Ramos (cell line): ENCODE results near the gene REELD1.

Source experiments
- in situ Hi-C: fragments of 300-500 bp; cut with MboI; formaldehyde crosslinking; loops from one replicate; pipeline ENCODE4 v1.14.3; 2022; ENCODE audit warnings: low sequenced_read_pairs; ENCODE audit not compliant: unreplicated experiment

Gene REELD1

DNA sequence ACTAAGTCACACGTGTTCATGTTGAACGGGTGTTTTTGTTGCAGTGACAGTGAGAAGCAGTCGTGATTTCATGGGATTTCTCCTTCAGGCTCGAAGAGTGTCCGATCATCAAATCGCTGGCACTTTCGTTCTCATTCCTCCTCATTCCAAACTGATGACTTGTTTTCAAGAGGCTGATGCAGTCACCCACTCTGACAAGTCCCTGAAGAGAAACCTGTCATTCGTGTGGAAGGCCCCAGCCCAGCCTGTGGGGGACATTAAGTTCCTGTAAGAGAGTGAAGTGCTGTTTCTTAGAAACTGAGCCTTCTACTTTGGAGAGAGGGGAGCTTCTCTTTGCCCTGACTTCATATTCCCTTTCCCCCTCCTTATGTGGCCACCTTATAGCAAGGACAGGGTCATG is 8.0 kb downstream of the REELD1 start:
- in situ Hi-C loops: no loop called here

DNA sequence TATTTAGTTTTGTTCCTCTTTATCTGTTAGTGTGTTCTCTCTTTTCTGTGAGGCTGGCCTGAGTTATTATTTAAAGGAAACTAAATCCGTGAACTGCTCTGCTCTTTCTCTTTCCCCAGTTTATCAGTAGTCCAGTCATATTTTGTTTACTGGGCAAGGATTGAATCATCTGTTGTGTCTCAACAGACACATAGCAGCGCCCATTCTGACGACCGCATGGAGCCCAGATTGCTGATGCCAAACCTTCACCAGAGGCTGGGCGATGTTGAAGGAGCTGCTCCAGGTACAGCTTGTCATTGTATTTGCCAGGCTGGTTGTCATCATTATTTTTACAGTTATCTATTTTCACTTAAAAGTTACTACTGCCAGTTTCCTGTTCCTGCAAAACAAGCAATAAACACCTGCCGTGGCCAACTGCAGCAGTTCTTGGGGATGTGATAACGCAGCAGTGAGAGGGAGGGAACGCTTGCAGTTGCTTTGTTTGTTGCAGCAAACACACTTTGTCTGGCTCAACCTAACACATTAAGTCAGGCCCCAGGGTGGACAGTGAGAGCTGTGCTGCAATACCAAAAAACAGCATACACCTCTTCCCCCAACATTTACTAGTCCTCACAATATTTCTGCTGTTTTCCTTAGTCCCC is 10.1 kb downstream of the REELD1 start:
- in situ Hi-C loops: no loop called here

DNA sequence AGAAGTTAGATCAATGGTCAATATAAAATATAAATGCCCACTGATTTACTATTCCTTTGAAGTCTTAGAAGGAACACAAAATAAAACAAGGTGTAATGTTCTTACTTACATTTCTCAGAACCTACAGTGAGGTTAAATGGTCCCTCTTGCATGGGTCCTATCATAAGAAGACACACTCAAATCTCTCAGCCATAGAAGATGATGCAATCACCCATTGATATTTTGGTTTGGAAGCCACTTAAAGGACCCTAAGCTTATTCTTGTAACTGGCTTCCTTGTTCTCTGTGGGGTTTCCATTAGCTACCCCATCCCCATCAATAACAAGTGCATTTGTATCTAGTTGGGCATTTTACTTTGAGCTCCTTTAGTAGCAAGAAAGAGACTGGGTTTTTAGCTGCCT is 15.1 kb downstream of the REELD1 start:
- in situ Hi-C loops: no loop called here

DNA sequence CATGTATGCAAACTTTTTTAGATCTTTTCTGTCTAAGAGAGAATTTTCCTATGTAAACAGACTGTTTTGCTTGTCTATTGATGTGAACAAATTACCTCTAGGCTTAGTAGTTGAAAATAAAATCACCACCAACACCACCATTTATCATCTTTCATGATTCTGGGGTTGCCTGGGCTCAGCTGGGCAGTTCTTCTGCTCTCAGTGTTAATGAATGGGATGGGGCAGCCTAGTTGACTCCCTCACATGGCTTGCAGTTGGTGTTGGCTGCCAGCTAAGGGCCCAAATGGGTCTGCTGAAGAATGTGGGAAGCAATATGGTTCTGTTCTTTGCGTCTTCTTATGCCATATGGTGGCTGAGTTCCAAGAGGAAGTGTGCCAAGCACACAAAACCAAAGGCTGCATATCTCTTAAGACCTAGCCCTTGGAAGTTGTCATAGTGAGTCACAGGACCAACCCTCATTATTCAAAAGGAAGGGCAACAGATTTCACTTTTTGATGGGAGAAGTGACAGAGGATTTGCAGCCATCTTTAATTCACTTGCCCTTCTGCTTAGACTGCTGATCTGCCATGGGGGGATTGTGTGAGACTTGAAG is 17.9 kb downstream of the REELD1 start:
- in situ Hi-C loops: no loop called here

DNA sequence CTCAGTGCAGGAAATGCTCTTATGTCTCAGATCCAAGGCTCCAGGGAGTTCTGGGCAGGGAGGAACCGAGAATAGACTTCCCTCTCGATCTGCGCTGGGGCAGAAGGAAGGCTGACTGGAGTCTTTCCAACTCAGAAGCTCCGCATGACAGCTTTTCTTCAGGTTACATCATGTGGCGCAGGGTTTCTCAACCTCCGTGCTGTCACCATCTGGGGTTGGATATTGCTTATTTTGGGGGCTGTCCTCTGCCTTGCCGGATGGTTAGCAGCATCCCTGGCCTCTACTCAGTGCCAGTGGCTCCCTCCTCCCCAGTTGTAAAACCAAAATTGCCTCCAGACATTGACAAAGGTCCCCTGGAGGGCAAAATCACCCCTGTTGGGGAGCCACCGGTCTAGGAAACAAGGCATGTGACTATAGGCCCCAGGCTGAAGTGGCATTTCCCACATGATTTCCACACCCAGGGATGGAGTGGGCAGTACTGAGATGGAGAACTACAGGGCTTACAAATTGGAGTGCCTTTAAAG is 21.4 kb downstream of the REELD1 start:
- in situ Hi-C loops: no loop called here

DNA sequence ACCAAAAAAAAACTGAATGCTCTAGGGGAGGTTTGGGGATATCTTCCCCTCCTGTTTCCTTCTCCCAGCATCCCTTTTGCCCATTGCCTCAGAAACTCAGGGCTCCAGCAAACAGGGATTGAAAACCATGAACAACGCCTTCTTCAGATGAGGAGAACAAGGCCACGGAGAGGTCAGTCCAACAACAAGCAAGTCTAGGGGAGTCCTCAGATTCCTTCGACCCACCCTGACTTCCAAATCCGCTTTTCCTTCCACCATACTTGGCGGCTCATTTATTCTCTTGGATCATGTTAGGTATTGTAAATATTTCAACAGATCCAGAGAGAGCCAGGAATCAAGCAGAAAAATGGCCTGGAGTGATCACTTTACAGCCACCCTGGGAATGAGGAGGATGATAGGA is 21.9 kb downstream of the REELD1 start:
- in situ Hi-C loops: no loop called here

DNA sequence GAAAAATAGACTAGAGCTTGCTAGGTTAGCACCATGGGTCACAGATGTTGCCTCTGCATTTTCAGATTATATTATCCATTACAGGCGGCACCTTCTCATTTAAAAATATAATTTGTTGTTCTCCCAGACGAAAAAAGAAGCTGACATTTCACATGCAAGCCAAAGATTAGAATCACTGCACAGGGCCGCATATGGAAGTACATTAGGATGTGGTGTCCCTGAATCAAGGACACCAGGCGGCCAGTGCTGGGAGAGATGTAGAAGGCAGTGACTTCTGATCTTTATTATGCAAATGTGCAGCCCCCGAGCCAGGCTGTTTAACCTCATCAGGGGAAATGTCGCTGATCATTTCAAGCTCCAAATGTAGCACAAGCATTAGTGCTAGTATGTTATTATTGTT is 22.8 kb downstream of the REELD1 start:
- in situ Hi-C loops: no loop called here

DNA sequence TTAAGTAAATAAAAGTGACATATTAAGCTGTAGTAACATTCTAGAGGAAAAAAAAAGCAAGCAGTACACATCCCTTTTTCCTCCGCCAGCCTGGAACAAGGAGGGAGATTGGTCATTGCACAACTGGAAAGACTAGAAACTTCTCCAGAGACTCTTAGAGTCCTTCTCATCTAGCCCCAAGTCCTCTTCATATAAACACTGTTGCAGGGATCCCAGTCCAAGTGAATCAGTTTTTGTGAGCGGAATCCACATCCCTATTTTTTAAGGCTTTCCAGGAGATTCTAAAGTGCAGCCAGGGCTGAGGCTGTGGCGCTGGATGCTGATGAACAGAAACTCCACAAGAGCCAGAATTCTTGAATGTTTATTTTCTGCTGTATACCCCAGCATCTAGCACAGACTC is 23.8 kb downstream of the REELD1 start:
- in situ Hi-C loops: no loop called here

DNA sequence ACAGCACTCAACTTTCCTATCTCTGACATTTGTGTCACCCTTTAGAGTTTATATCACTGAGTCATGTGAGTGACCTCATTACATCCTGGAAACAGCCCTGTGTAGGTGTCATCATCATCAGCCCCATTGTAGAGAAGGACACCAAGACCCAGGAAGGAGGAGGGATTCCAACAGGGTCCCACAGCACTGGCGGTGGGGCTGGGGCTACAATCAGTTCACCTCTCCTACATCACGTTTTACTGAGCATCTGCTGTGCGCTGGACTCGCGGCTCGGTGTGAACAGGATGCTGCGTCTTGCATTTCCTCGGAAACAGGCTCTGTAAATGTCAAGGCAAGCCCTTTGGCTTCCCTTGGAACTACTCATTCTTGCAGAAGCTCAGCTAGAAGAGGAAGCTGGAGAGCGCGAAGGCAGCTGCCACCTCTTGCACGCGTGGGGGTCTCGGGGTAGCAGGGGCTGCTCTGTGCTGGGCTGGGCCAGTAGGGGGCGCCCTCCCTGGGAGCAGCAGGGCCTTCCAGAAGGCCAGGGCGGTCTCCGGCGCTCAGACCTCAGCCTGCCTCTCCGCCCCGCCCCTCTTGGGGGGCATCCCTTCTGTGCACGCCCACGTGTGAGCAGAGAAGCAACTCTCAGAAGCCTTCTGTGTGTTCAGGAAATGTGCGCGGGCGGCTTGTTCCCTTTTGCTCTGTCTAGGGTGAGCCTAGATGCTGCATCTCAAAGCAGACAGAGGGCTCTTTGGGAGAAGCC is 29.0 kb downstream of the REELD1 start:
- in situ Hi-C loops: no loop called here

DNA sequence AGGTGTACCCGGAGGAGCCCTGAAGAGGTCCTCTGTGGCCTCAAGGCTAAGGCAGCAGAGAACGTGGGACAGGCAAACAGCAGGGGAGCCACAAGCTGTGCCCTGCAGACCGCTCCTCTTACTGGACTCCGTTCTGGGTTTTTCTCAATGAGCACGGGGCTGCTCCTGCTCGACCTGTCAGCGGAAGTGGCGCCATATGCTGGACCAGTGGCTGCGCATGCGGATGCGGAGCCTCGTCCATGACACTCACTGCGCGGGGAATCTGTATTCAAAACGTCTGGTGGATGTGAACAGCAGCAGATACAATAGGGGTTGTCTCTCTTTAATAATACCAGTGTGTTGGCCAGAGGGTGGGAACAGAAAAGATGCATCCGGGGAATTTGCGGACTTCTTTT is 29.5 kb downstream of the REELD1 start:
- in situ Hi-C loops: no loop called here

DNA sequence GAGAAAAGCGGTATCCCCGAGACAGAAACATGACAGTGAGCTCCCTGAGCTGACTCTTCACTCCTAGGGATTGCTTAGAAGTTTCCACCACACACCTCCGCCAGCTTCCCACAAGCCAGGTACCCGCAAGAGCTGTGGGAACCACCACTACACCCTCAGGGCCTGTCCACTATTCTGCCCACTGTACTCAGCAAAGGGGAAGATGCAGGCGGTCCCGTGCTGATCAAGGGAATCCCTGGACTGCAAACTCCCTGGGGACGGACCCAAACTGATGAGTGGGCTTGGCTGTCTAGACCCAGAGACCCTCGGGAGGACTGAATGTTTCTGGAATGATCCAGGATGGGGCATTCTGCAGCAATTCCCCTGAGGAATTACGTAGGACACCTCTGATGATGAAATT is 30.2 kb downstream of the REELD1 start:
- in situ Hi-C loops: no loop called here

DNA sequence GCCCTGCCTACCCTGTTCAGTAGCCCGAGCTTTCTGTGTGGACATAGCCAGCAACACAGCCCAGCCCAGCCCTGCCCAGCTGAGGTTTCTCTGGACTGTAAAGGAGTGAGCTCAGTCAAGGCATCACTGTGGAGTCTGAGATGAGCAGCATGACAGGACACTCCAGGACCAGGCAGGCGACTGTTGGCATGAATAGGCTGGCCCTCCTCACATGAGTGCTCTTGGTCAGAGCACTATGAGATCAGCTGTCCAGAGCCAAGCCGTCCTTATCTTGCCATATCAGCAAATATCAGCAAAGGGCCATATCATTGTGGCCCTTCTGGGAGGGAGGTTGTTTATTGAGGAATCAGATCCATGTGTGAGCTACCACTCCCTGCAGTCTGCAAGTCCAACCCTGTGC is 30.9 kb downstream of the REELD1 start:
- in situ Hi-C loops: no loop called here

DNA sequence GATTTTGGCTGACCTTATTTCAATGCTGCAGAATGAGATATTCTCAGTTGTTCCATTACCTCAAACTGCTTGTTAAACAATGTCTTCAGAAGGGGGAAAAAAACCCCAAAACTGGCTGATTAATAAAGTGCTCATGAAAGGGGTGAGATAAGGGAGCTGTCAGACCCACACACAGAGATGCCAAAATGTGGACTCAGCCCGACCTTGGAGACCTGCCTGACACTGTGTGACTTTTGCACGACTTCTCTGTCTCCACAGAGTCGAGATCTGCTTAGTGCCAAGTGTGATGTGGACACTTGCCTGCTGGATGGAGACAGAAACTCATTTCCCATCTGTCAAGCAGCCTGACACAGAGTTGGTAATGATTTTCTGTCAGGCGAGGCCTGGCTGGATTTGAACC is 31.5 kb downstream of the REELD1 start:
- in situ Hi-C loops: no loop called here

DNA sequence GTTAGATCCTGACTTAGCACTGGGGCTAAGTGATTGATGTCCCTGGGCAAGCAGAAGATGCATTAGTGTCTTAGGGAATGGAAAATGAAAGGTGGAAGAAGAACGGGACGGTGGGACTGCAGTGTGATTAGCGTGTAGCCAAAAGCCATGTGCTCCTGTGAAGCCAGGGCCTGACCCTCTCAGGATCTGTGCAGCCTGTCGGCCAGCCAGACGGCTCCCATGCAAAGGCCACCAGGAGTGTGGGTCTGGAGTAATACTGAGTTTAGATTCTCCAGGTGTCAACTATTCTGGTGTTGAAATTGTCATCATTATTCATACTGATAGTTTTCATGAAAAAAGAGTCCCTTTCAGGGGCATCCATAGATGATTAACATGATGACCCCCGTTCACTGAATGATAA is 32.0 kb downstream of the REELD1 start:
- in situ Hi-C loops: no loop called here

DNA sequence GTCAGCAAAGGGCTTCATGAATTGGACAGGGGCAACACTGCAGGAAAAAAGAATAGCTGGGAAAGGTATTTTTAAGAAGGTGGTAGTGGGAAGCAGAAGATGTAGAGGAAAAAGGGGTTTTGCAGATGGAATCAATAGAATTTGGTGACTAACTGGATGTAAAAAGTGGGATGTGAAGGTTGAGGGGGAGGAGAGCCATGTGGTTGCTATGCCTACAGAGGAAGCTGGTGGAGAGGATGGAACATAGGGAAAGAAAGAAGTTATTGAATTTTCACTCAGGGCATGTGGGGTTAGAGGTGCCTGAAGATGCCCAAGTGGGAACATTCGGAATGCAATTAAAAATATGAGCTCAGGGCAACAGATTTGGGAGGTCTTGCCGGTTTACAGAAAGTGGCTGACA is 33.0 kb downstream of the REELD1 start:
- in situ Hi-C loops: no loop called here

DNA sequence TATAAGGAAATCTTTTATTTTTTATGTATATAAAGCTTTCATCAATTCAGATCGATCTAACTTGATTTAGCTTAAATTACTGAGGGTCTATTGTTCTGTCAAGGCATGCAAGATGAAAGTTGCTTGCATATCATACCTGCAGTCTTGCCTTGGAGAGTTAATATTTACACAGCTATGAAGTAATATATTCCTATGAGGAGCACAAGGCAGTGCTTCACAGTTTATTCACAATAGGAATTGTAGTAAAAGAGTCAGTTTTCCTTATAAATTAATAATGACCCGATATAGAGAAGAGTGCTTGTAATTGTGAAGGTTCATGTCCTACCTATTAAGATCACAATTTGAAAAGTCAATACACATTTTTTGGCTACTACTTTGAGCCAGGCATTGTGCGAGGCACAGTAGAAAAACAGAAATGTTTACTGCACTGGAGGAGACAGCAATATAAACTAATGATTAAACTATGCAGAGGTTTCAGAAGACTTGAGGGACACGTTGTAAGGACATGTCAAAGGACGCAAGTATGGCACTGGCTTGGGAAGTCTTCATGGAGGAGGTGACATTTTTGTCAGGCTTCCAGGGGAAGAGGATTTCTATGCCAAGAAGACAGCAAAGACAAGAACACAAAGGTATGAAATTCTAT is 38.8 kb downstream of the REELD1 start:
- in situ Hi-C loops: no loop called here

DNA sequence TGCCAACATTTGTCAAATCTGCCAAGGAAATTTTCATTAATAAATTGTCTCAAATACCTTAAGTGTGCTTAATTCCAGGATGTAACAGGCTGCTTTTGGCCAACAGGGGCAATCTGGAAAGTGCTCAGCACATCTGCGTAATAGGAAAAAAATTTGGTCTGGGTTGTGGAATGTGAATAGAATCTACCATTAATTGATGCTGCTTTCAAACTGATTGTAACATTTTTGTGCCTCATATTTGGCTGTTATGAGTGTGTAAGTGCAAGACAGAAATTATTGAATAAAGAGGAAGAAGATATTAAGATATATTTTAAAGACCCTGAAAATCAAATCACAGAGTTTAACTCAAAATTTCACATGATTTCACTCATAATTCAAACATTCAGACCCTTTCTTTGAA is 41.1 kb downstream of the REELD1 start:
- in situ Hi-C loops: no loop called here

DNA sequence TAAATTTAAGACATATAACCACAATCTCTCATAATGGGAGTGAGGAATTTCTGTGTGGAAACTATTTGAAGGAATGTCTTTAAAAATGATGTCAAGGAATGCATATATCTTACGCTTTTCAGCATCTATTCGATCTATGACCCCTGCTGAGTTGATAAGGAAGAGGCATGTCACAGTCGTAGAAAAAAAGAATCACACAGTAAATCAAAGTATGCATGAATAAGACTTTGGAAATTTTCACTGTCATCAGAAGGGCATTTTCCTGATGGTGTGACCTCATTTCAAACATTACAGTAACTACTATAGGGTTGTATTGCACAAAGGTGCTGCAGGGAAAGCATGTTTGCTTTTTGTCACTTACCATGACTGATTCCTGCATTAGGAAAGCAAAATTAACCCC is 41.5 kb downstream of the REELD1 start:
- in situ Hi-C loops: no loop called here

DNA sequence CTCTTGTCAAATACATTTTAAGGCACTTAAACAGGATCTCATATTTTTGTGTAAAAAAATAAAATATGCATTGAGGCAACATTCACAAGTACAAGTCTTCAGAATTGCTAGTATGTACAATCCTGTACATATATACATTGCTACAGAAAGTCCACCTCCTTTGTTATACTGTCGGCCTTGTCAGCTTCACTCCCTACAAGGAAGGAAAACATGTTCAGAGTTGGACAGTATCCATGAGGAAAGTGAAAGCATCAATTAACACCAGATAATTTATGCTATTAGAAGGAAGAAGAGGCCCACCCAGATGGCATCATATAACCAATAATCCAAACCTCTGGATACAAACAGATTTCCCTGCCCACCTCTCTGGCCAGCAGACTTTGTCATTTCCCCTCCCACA is 42.0 kb downstream of the REELD1 start:
- in situ Hi-C loops: no loop called here

DNA sequence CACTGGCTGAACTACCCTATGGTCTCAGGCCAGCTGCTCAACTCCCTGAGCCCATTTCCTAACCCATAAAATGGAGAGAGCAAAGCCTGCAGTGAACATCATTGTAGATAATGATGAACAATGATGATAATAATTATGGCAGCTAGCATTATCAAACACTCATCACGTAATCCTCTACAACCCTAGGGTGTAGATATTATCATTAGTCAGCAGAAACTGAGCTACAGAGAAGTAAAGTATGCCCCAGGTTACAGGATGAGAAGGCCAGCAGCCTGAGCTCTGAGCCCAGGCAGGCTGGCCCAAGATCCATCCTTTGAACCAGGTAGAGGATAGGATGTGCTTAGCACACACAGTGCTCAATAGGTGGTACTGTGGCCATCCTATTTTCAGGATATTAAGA is 43.2 kb downstream of the REELD1 start:
- in situ Hi-C loops: no loop called here

DNA sequence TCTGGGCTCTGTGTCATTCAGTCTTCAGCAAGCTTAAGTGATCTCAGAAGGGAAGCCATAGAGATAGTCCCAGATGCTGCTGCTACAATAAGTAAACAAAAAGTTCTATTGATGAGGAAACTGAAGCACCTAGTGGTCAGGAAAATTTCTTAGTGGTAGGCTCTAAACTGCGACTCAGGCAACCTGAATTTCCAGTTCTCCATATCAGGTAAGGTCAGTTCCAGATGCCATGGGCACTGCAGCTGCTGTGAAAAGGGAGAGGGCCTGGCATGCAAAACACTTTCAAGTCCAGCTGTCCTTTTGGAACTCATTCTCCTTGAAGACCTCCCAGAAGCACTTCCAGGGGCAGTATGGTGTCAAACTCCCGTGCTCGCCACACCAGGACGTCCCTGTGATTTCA is 46.2 kb downstream of the REELD1 start:
- in situ Hi-C loops: no loop called here
